NCI-H524 (cell line): ENCODE data around the gene ITK.

Source experiments
- DNase-seq, 2 experiments: peaks; one replicate each; lab custom pipeline; 2025; lab: John Stamatoyannopoulos, UW

ITK gene

GRCh38 chr5:157282150-157282549 is 101.5 kb downstream of the ITK start:
- no peak for DNase-seq

- no peak for DNase-seq
Observed at GRCh38 chr5:157283434-157283833, 102.8 kb downstream of the ITK start.

- DNase-seq = no peak
Observed at GRCh38 chr5:157284458-157285212, 104.0 kb downstream of the ITK start.

- DNase-seq = no peak
Observed at GRCh38 chr5:157285310-157286035, 104.8 kb downstream of the ITK start.

GRCh38 chr5:157286761-157287211 is 106.1 kb downstream of the ITK start:
- DNase-seq = no peak

GRCh38 chr5:157288405-157289163 is 107.9 kb downstream of the ITK start:
- DNase-seq = no peak

GRCh38 chr5:157289164-157289819 is 108.7 kb downstream of the ITK start:
- DNase-seq = no peak

GRCh38 chr5:157290156-157290980 is 109.7 kb downstream of the ITK start:
- DNase-seq = no peak

GRCh38 chr5:157290981-157291711 is 110.5 kb downstream of the ITK start:
- DNase-seq = no peak

- no peak for DNase-seq
Observed at GRCh38 chr5:157292599-157292998, 112.0 kb downstream of the ITK start.

- DNase-seq = no peak
Observed at GRCh38 chr5:157294407-157295091, 113.9 kb downstream of the ITK start.

- DNase-seq = no peak
Observed at GRCh38 chr5:157295247-157295646, 114.6 kb downstream of the ITK start.

- no peak for DNase-seq
Observed at GRCh38 chr5:157300564-157300963, 119.9 kb downstream of the ITK start.

GRCh38 chr5:157301066-157301465 is 120.4 kb downstream of the ITK start:
- no peak for DNase-seq

GRCh38 chr5:157303023-157303422 is 122.4 kb downstream of the ITK start:
- DNase-seq = no peak

- peak in 1 of 2 experiments; percentile 23 for DNase-seq
Observed at GRCh38 chr5:157303667-157304327, 123.2 kb downstream of the ITK start.
